GM23338 (cell line): ENCODE measurements around the gene BPI. TPM values are rescaled to one million over a fixed set of nuclear protein-coding genes. Genes with fewer than 3 reads are reported as not detected.
"Not testable (repeated sequence)": the region's sequence is repeated elsewhere in the genome, so short reads cannot be mapped to it uniquely, and the experiment has no call there.

Source experiments
- ATAC-seq: fragments of 200-7000 bp; cut with Tn5 transposase; 3 replicates; pipeline ENCODE4 v1.9.1; 2020
- DNase-seq: peaks from one replicate; pipeline ENCODE4 v3.0.0-alpha.2; 2015; ENCODE audit warnings: low spot score
- H2AFZ ChIP-seq: fragments of 200-600 bp; sonication (generic); 2 replicates; pipeline ENCODE4 v1.8.0; 2016; ENCODE audit warnings: antibody characterized with exemption, mild to moderate bottlenecking, moderate library complexity
- H3F3A ChIP-seq: fragments of 200-600 bp; sonication (generic); replicated peaks from 2 replicates; pipeline ENCODE4 v1.8.0; 2017; ENCODE audit warnings: antibody characterized with exemption, mixed run types, low read depth
- H3K27ac ChIP-seq: fragments of 200-600 bp; sonication (generic); 2 replicates; pipeline ENCODE4 v1.6.1; 2016; ENCODE audit warnings: low read depth
- H3K27me3 ChIP-seq: fragments of 200-600 bp; sonication (generic); 2 replicates; pipeline ENCODE4 v1.8.0; 2016; ENCODE audit warnings: mild to moderate bottlenecking, mixed run types, moderate library complexity; ENCODE audit not compliant: insufficient read depth
- H3K36me3 ChIP-seq: fragments of 200-600 bp; sonication (generic); 2 replicates; pipeline ENCODE4 v1.8.0; 2016; ENCODE audit warnings: mild to moderate bottlenecking; ENCODE audit not compliant: insufficient read depth
- H3K4me1 ChIP-seq: fragments of 200-600 bp; sonication (generic); 2 replicates; pipeline ENCODE4 v1.8.0; 2016; ENCODE audit warnings: mild to moderate bottlenecking, moderate library complexity; ENCODE audit not compliant: insufficient read depth
- H3K4me2 ChIP-seq: fragments of 200-600 bp; sonication (generic); 2 replicates; pipeline ENCODE4 v1.7.1; 2017; ENCODE audit warnings: mixed run types
- H3K4me3 ChIP-seq: fragments of 200-600 bp; sonication (generic); 2 replicates; pipeline ENCODE4 v1.6.1; 2016; ENCODE audit warnings: mixed run types
- H3K79me2 ChIP-seq: fragments of 200-600 bp; sonication (generic); replicated peaks from 2 replicates; pipeline ENCODE4 v1.8.0; 2017; ENCODE audit warnings: mild to moderate bottlenecking; ENCODE audit not compliant: insufficient read depth
- H3K9me2 ChIP-seq: fragments of 200-600 bp; sonication (generic); 2 replicates; pipeline ENCODE4 v1.8.0; 2017; ENCODE audit not compliant: insufficient read depth
- H4K20me1 ChIP-seq: fragments of 200-600 bp; sonication (generic); replicated peaks from 2 replicates; pipeline ENCODE4 v1.8.0; 2017; ENCODE audit warnings: mild to moderate bottlenecking; ENCODE audit not compliant: insufficient read depth
- H3K27ac Mint-ChIP-seq: 2 replicates; pipeline ENCODE4 v1.8.0; 2020; ENCODE audit warnings: inconsistent platforms, mild to moderate bottlenecking, moderate library complexity, mixed read lengths
- H3K27me3 Mint-ChIP-seq: 3 replicates; pipeline ENCODE4 v1.8.0; 2022; ENCODE audit warnings: low read depth, mild to moderate bottlenecking, moderate library complexity, mixed read lengths, inconsistent platforms; ENCODE audit not compliant: insufficient read depth, poor library complexity
- H3K36me3 Mint-ChIP-seq: 3 replicates; pipeline ENCODE4 v1.8.0; 2021; ENCODE audit warnings: low read depth, mild to moderate bottlenecking, inconsistent platforms, moderate library complexity, mixed read lengths
- H3K4me1 Mint-ChIP-seq: 3 replicates; pipeline ENCODE4 v1.8.0; 2020; ENCODE audit warnings: mild to moderate bottlenecking, inconsistent platforms, mixed read lengths
- H3K4me3 Mint-ChIP-seq: 3 replicates; pipeline ENCODE4 v1.8.0; 2021; ENCODE audit warnings: moderate library complexity, mild to moderate bottlenecking, inconsistent platforms, mixed read lengths
- H3K9me3 Mint-ChIP-seq: 3 replicates; pipeline ENCODE4 v1.8.0; 2020; ENCODE audit warnings: moderate library complexity, mild to moderate bottlenecking, inconsistent platforms, mixed read lengths
- EZH2 ChIP-seq: fragments of 200-600 bp; sonication (generic); IDR thresholded peaks from one replicate; pipeline ENCODE4 v1.8.0; 2017; ENCODE audit warnings: antibody characterized with exemption, mild to moderate bottlenecking, low read depth; ENCODE audit not compliant: unreplicated experiment
- EZH2phosphoT487 ChIP-seq: fragments of 200-600 bp; sonication (generic); IDR thresholded peaks from one replicate; pipeline ENCODE4 v1.8.1; 2018; ENCODE audit warnings: antibody characterized with exemption; ENCODE audit not compliant: unreplicated experiment
- ZNF331 ChIP-seq: fragments of 250-450 bp; sonication (Bioruptor Pico); IDR thresholded peaks from 2 replicates; pipeline ENCODE4 v1.5.0; 2020; ENCODE audit warnings: low read depth, mild to moderate bottlenecking, moderate library complexity
- polyA plus RNA-seq: library from polyadenylated mRNA; unstranded; fragments of >200 nt; fragmentation: Nextera tagmentation; extraction: Ambion mirVana; gene quantifications from 2 replicates; pipeline ENCODE4 v1.2.1, GENCODE V29; 2016
- total RNA-seq: library from RNA; depleted of rRNA; stranded (reverse); fragments of >200 nt; shearing (Covaris generic); gene quantifications from 2 replicates; pipeline ENCODE4 v1.2.3, GENCODE V29; 2014
- TF ChIP-seq, protein P1 (sequence below): IDR thresholded peaks from one replicate; pipeline ENCODE4 v1.6.1; 2018; ENCODE audit warnings: antibody characterized with exemption; ENCODE audit not compliant: unreplicated experiment
- TF ChIP-seq, protein P2 (sequence below), 2 experiments: fragments of 200-600 bp in 1 of 2; sonication (generic) in 1 of 2; conservative IDR thresholded peaks; 2 replicates each; pipeline versions ENCODE4 v1.5.1 to v1.6.1; 2016 to 2017; ENCODE audit warnings: antibody characterized with exemption in 2 of 2, low read depth in 2 of 2, mild to moderate bottlenecking in 2 of 2, moderate library complexity in 1 of 2

BPI gene
- total and polyA plus RNA-seq, 2 experiments from 2014 or later: not detected

DNA sequence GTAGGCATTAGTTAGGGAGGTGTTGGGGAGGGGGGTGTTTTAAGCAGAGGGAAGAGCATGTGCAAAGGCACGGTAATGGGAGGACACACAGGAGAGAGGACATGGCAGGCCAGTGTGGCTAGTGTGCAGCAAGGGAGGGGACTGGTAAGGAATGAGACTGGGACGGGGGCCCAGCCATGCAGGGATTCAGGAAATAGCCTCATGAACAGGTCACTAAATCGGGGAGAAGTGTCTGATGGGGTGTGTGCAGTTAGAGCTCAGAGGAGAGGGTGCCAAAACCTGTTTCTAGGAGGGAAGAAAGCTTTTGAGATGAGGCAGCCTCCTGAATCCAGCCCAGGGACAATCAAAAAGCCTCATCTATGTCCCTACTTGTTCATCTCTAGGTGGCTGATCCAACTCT is 7.5 kb downstream of the BPI start (continued):
- TF ChIP-seq, protein P1, sequence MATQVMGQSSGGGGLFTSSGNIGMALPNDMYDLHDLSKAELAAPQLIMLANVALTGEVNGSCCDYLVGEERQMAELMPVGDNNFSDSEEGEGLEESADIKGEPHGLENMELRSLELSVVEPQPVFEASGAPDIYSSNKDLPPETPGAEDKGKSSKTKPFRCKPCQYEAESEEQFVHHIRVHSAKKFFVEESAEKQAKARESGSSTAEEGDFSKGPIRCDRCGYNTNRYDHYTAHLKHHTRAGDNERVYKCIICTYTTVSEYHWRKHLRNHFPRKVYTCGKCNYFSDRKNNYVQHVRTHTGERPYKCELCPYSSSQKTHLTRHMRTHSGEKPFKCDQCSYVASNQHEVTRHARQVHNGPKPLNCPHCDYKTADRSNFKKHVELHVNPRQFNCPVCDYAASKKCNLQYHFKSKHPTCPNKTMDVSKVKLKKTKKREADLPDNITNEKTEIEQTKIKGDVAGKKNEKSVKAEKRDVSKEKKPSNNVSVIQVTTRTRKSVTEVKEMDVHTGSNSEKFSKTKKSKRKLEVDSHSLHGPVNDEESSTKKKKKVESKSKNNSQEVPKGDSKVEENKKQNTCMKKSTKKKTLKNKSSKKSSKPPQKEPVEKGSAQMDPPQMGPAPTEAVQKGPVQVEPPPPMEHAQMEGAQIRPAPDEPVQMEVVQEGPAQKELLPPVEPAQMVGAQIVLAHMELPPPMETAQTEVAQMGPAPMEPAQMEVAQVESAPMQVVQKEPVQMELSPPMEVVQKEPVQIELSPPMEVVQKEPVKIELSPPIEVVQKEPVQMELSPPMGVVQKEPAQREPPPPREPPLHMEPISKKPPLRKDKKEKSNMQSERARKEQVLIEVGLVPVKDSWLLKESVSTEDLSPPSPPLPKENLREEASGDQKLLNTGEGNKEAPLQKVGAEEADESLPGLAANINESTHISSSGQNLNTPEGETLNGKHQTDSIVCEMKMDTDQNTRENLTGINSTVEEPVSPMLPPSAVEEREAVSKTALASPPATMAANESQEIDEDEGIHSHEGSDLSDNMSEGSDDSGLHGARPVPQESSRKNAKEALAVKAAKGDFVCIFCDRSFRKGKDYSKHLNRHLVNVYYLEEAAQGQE: no peak

DNA sequence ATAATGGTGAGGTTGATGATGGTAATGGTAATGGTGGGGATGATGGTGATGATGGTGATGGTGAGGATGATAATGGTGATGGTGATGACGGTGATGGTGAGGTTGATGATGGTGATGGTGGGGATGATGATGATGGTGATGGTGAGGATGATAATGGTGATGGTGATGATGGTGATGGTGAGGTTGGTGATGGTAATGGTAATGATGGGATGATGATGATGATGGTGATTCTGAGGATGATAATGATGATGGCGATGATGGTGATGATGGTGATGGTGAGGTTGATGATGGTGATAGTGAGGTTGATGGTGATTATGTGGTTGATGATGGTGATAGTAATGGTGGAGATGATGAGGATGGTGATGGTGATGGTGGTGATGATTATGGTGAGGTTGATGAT is 9.7 kb downstream of the BPI start:
- no peaks in the 10 kb centered on the region for H3K27me3 ChIP-seq
- no peaks in the 10 kb centered on the region for H3K36me3 ChIP-seq
- no peak for DNase-seq
- no peaks in the 10 kb centered on the region for H3K36me3 Mint-ChIP-seq
- TF ChIP-seq ZNF331 (CRISPR knock-in tag) (no peak), EZH2phosphoT487 (no peak), EZH2 (no peak)
- H3K4me3 Mint-ChIP-seq: no peak overlapping the region
- H3K9me3 Mint-ChIP-seq: no peaks in the 10 kb centered on the region
- no peaks in the 10 kb centered on the region for H3K4me1 Mint-ChIP-seq
- H3K4me2 ChIP-seq: no peak overlapping the region
- no peaks in the 10 kb centered on the region for H4K20me1 ChIP-seq
- H3K4me3 ChIP-seq: no peak overlapping the region
- no peak overlapping the region for H2AFZ ChIP-seq
- H3K27me3 Mint-ChIP-seq: peaks cover 5% of the 10 kb centered on the region
- no peaks in the 10 kb centered on the region for H3K79me2 ChIP-seq
- no peaks in the 10 kb centered on the region for H3F3A ChIP-seq
- no peaks in the 10 kb centered on the region for H3K4me1 ChIP-seq
- peaks cover 3% of the 10 kb centered on the region; the same call in 1 of the 2 replicates for H3K9me2 ChIP-seq
- H3K27ac Mint-ChIP-seq: no peak overlapping the region
- no peak overlapping the region for H3K27ac ChIP-seq
- no peak for ATAC-seq

DNA sequence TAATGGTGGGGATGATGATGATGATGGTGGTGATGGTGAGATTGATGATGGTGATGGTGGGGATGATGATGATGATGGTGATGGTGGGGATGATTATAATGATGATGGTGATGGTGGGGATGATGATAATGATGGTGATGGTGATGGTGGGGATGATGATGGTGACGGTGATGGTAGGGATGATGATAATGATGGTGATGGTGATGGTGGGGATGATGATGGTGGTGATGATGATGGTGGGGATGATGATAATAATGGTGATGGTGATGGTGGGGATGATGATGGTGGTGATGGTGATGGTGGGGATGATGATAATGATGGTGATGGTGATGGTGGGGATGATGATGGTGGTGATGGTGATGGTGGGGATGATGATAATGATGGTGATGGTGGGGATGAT is 10.4 kb downstream of the BPI start:
- H3K27ac ChIP-seq, H3K4me2 ChIP-seq, H3K27me3 ChIP-seq, H3K4me3 Mint-ChIP-seq, H3F3A ChIP-seq, ATAC-seq, H3K36me3 Mint-ChIP-seq, H3K9me2 ChIP-seq, H3K36me3 ChIP-seq, DNase-seq, H4K20me1 ChIP-seq, H3K27ac Mint-ChIP-seq, H3K4me3 ChIP-seq, H2AFZ ChIP-seq, H3K9me3 Mint-ChIP-seq, H3K4me1 Mint-ChIP-seq, H3K4me1 ChIP-seq, H3K79me2 ChIP-seq, H3K27me3 Mint-ChIP-seq: not testable (repeated sequence)

DNA sequence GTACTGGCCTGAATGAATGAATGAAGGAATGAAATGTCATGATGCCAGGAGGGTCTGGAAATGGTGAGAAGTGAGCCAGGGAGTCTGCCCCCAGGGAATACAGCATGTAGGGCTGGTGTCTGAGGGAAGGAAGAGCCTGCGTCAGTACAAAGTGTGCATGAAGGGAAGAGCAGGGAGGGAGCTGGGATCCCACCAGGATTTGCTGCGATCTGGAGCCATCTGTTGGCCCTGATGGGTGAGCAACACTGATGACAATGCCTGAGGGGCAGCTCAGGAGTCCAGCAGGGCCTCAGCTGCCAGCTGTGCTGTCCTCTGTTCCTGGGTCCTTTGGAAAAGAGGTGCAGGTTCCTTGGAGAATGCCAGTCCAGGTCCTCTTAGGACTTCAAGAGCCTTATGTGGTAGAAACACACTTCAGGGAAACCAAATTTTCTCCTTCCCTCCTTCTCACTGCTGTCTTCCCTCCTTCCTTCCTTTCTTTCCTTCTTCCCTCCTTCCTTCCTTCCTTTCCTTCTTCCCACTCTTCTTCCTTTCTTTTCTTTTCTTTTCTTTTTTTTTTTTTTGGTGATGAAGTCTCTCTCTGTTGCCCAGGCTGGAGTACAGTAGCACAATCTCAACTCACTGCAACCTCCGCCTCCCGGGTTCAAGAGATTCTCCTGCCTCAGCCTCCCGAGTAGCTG is 11.5 kb downstream of the BPI start:
- no peaks in the 10 kb centered on the region for H3K36me3 Mint-ChIP-seq
- no peaks in the 10 kb centered on the region for H3K79me2 ChIP-seq
- H3K27me3 Mint-ChIP-seq: peaks cover 5% of the 10 kb centered on the region
- DNase-seq (no peak), ATAC-seq (no peak)
- H2AFZ ChIP-seq: no peak overlapping the region
- H3F3A ChIP-seq: no peaks in the 10 kb centered on the region
- H3K9me2 ChIP-seq: peaks cover 3% of the 10 kb centered on the region; the same call in 1 of the 2 replicates
- no peak overlapping the region for H3K27ac Mint-ChIP-seq
- TF ChIP-seq, protein P2, sequence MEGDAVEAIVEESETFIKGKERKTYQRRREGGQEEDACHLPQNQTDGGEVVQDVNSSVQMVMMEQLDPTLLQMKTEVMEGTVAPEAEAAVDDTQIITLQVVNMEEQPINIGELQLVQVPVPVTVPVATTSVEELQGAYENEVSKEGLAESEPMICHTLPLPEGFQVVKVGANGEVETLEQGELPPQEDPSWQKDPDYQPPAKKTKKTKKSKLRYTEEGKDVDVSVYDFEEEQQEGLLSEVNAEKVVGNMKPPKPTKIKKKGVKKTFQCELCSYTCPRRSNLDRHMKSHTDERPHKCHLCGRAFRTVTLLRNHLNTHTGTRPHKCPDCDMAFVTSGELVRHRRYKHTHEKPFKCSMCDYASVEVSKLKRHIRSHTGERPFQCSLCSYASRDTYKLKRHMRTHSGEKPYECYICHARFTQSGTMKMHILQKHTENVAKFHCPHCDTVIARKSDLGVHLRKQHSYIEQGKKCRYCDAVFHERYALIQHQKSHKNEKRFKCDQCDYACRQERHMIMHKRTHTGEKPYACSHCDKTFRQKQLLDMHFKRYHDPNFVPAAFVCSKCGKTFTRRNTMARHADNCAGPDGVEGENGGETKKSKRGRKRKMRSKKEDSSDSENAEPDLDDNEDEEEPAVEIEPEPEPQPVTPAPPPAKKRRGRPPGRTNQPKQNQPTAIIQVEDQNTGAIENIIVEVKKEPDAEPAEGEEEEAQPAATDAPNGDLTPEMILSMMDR (conservative IDR thresholded peaks at IDR 0.05; ENCODE audit: low read depth in 2 of 2): peak in 1 of 2 experiments; percentile 39; a peak in 2 of 4 replicates
- TF ChIP-seq, protein P1: no peak
- no peak overlapping the region for H3K4me3 Mint-ChIP-seq
- no peaks in the 10 kb centered on the region for H3K4me1 Mint-ChIP-seq
- no peaks in the 10 kb centered on the region for H3K4me1 ChIP-seq
- H4K20me1 ChIP-seq: no peaks in the 10 kb centered on the region
- H3K4me2 ChIP-seq: no peak overlapping the region
- no peak overlapping the region for H3K4me3 ChIP-seq
- no peak overlapping the region for H3K27ac ChIP-seq
- H3K36me3 ChIP-seq: no peaks in the 10 kb centered on the region
- no peaks in the 10 kb centered on the region for H3K9me3 Mint-ChIP-seq
- no peaks in the 10 kb centered on the region for H3K27me3 ChIP-seq
